ENCODE measurements around the gene OR10T2.
"Not testable (repeated sequence)": the region's sequence is repeated elsewhere in the genome, so short reads cannot be mapped to it uniquely, and the experiment has no call there.

Gene OR10T2

GRCh38 chr1:158374101-158374500 lies 25.2 kb downstream of the OR10T2 start:
- H3K18ac ChIP-seq (ENCODE audit: low read length); H4K91ac ChIP-seq (ENCODE audit: low read depth, low read length, poor library complexity): not testable (repeated sequence)
- no CpG with 5 or more reads among the region's 25 CpGs for WGBS, 2 donors (ENCODE audit: extremely low coverage in 2 of 2, insufficient read length in 2 of 2, insufficient replicate concordance in 1 of 2)

GRCh38 chr1:158371188-158371953 lies 27.9 kb downstream of the OR10T2 start:
- Histone ChIP-seq H4K8ac (ENCODE audit: low read depth, low read length) (no peak overlapping the region), H3K9me3 (replicated peaks in 1 of 2; ENCODE audit: control insufficient read depth in 2 of 2, insufficient read depth in 1 of 2, low read depth in 1 of 2, low read length in 2 of 2) (peaks cover 0 to 4% of the 10 kb centered on the region in 2 donors), H3K27me3 (ENCODE audit: control insufficient read depth in 3 of 3, insufficient read depth in 3 of 3, low read depth in 1 of 3, low read length in 3 of 3) (no peaks in the 10 kb centered on the region), H2BK12ac (ENCODE audit: low read length) (no peak overlapping the region), H2AK5ac (ENCODE audit: low read depth, low read length) (no peak overlapping the region), H2BK5ac (ENCODE audit: low read length) (no peak overlapping the region), H3K4me1 (ENCODE audit: control insufficient read depth in 2 of 2, insufficient read depth in 1 of 2, low read depth in 1 of 2, low read length in 2 of 2) (no peaks in the 10 kb centered on the region), H3K4ac (ENCODE audit: low read length) (no peak overlapping the region), H2BK120ac (ENCODE audit: low read depth, low read length) (no peak overlapping the region), H3K9ac (ENCODE audit: low read depth, low read length, poor library complexity) (no peak overlapping the region), H3K36me3 (replicated peaks in 1 of 2; ENCODE audit: control insufficient read depth in 2 of 2, insufficient read depth in 2 of 2, low read length in 2 of 2) (no peaks in the 10 kb centered on the region), H3K4me2 (ENCODE audit: insufficient read depth, low read length, poor library complexity, severe bottlenecking) (no peak overlapping the region), H2BK15ac (ENCODE audit: low read length) (no peak overlapping the region), H3K14ac (ENCODE audit: low read length) (no peak overlapping the region), H3K18ac (ENCODE audit: low read length) (no peak overlapping the region), H3K27ac (replicated peaks; ENCODE audit: low read length) (no peak overlapping the region), H3K4me3 (ENCODE audit: low read length in 2 of 2) (no peak overlapping the region), H3K79me1 (ENCODE audit: low read depth, low read length) (no peaks in the 10 kb centered on the region), H3K23ac (ENCODE audit: low read depth, low read length, poor library complexity) (no peak overlapping the region), H4K91ac (ENCODE audit: low read depth, low read length, poor library complexity) (no peak overlapping the region), H2AFZ (ENCODE audit: low read length) (no peak overlapping the region)
- WGBS, 2 donors (ENCODE audit: extremely low coverage in 2 of 2, insufficient read length in 2 of 2, insufficient replicate concordance in 1 of 2) = no CpG with 5 or more reads among the region's 6 CpGs
- DNase-seq (ENCODE audit: low spot score) = no peak

More at GRCh38 chr1:158374101-158374500, 25.2 kb downstream of the OR10T2 start:
- not testable (repeated sequence) for H3K23ac ChIP-seq (ENCODE audit: low read depth, low read length, poor library complexity); H3K9ac ChIP-seq (ENCODE audit: low read depth, low read length, poor library complexity); H2BK12ac ChIP-seq (ENCODE audit: low read length); H2BK120ac ChIP-seq (ENCODE audit: low read depth, low read length); H2BK15ac ChIP-seq (ENCODE audit: low read length); H3K4me3 ChIP-seq (ENCODE audit: low read length in 2 of 2); H3K4me2 ChIP-seq (ENCODE audit: insufficient read depth, low read length, poor library complexity, severe bottlenecking); H3K36me3 ChIP-seq (replicated peaks in 1 of 2; ENCODE audit: control insufficient read depth in 2 of 2, insufficient read depth in 2 of 2, low read length in 2 of 2); H3K4ac ChIP-seq (ENCODE audit: low read length); H3K27me3 ChIP-seq (ENCODE audit: control insufficient read depth in 3 of 3, insufficient read depth in 3 of 3, low read depth in 1 of 3, low read length in 3 of 3); H3K27ac ChIP-seq (replicated peaks; ENCODE audit: low read length); H2AFZ ChIP-seq (ENCODE audit: low read length); H2AK5ac ChIP-seq (ENCODE audit: low read depth, low read length); H2BK5ac ChIP-seq (ENCODE audit: low read length); DNase-seq (ENCODE audit: low spot score); H3K4me1 ChIP-seq (ENCODE audit: control insufficient read depth in 2 of 2, insufficient read depth in 1 of 2, low read depth in 1 of 2, low read length in 2 of 2); H3K9me3 ChIP-seq (replicated peaks in 1 of 2; ENCODE audit: control insufficient read depth in 2 of 2, insufficient read depth in 1 of 2, low read depth in 1 of 2, low read length in 2 of 2); H3K79me1 ChIP-seq (ENCODE audit: low read depth, low read length); H4K8ac ChIP-seq (ENCODE audit: low read depth, low read length); H3K14ac ChIP-seq (ENCODE audit: low read length)

- Histone ChIP-seq H3K27ac (replicated peaks; ENCODE audit: low read length) (no peak overlapping the region), H3K27me3 (ENCODE audit: control insufficient read depth in 3 of 3, insufficient read depth in 3 of 3, low read depth in 1 of 3, low read length in 3 of 3) (no peaks in the 10 kb centered on the region), H3K14ac (ENCODE audit: low read length) (no peak overlapping the region), H3K4me2 (ENCODE audit: insufficient read depth, low read length, poor library complexity, severe bottlenecking) (no peak overlapping the region), H3K18ac (ENCODE audit: low read length) (no peak overlapping the region), H2AFZ (ENCODE audit: low read length) (no peak overlapping the region), H2BK120ac (ENCODE audit: low read depth, low read length) (no peak overlapping the region), H3K4me1 (ENCODE audit: control insufficient read depth in 2 of 2, insufficient read depth in 1 of 2, low read depth in 1 of 2, low read length in 2 of 2) (no peaks in the 10 kb centered on the region), H2BK12ac (ENCODE audit: low read length) (no peak overlapping the region), H3K4ac (ENCODE audit: low read length) (no peak overlapping the region), H3K36me3 (replicated peaks in 1 of 2; ENCODE audit: control insufficient read depth in 2 of 2, insufficient read depth in 2 of 2, low read length in 2 of 2) (no peaks in the 10 kb centered on the region), H2BK5ac (ENCODE audit: low read length) (no peak overlapping the region), H3K9ac (ENCODE audit: low read depth, low read length, poor library complexity) (no peak overlapping the region), H3K4me3 (ENCODE audit: low read length in 2 of 2) (no peak overlapping the region), H4K8ac (ENCODE audit: low read depth, low read length) (no peak overlapping the region), H3K23ac (ENCODE audit: low read depth, low read length, poor library complexity) (no peak overlapping the region), H3K79me1 (ENCODE audit: low read depth, low read length) (no peaks in the 10 kb centered on the region), H4K91ac (ENCODE audit: low read depth, low read length, poor library complexity) (no peak overlapping the region), H2AK5ac (ENCODE audit: low read depth, low read length) (no peak overlapping the region), H2BK15ac (ENCODE audit: low read length) (no peak overlapping the region), H3K9me3 (replicated peaks in 1 of 2; ENCODE audit: control insufficient read depth in 2 of 2, insufficient read depth in 1 of 2, low read depth in 1 of 2, low read length in 2 of 2) (peaks cover 0 to 4% of the 10 kb centered on the region in 2 donors)
- no peak for DNase-seq (ENCODE audit: low spot score)
Observed at GRCh38 chr1:158366783-158367182, 32.5 kb downstream of the OR10T2 start.

- Histone ChIP-seq H2AFZ (ENCODE audit: low read length) (no peak overlapping the region), H2BK120ac (ENCODE audit: low read depth, low read length) (no peak overlapping the region), H3K36me3 (replicated peaks in 1 of 2; ENCODE audit: control insufficient read depth in 2 of 2, insufficient read depth in 2 of 2, low read length in 2 of 2) (no peaks in the 10 kb centered on the region), H3K9ac (ENCODE audit: low read depth, low read length, poor library complexity) (no peak overlapping the region), H2BK5ac (ENCODE audit: low read length) (no peak overlapping the region), H3K4me2 (ENCODE audit: insufficient read depth, low read length, poor library complexity, severe bottlenecking) (no peak overlapping the region), H2AK5ac (ENCODE audit: low read depth, low read length) (no peak overlapping the region), H2BK12ac (ENCODE audit: low read length) (no peak overlapping the region), H4K91ac (ENCODE audit: low read depth, low read length, poor library complexity) (no peak overlapping the region), H3K4me3 (ENCODE audit: low read length in 2 of 2) (no peak overlapping the region), H3K9me3 (replicated peaks in 1 of 2; ENCODE audit: control insufficient read depth in 2 of 2, insufficient read depth in 1 of 2, low read depth in 1 of 2, low read length in 2 of 2) (no peaks in the 10 kb centered on the region), H4K8ac (ENCODE audit: low read depth, low read length) (no peak overlapping the region), H3K27me3 (ENCODE audit: control insufficient read depth in 3 of 3, insufficient read depth in 3 of 3, low read depth in 1 of 3, low read length in 3 of 3) (no peaks in the 10 kb centered on the region), H3K4me1 (ENCODE audit: control insufficient read depth in 2 of 2, insufficient read depth in 1 of 2, low read depth in 1 of 2, low read length in 2 of 2) (no peaks in the 10 kb centered on the region), H3K79me1 (ENCODE audit: low read depth, low read length) (no peaks in the 10 kb centered on the region), H3K4ac (ENCODE audit: low read length) (no peak overlapping the region), H3K23ac (ENCODE audit: low read depth, low read length, poor library complexity) (no peak overlapping the region), H3K18ac (ENCODE audit: low read length) (no peak overlapping the region), H3K14ac (ENCODE audit: low read length) (no peak overlapping the region), H3K27ac (replicated peaks; ENCODE audit: low read length) (no peak overlapping the region), H2BK15ac (ENCODE audit: low read length) (no peak overlapping the region)
- no peak for DNase-seq (ENCODE audit: low spot score)
- WGBS, 2 donors (ENCODE audit: extremely low coverage in 2 of 2, insufficient read length in 2 of 2, insufficient replicate concordance in 1 of 2) = no CpG with 5 or more reads among the region's 1 CpG
Observed at GRCh38 chr1:158362941-158363340, 36.3 kb downstream of the OR10T2 start.

All from neuronal stem cell (in vitro differentiated cells).